ENCODE data around the gene TCAIM. TPM values are rescaled to one million over a fixed set of nuclear protein-coding genes. Genes with fewer than 3 reads are reported as not detected.
"Not testable (repeated sequence)": the region's sequence is repeated elsewhere in the genome, so short reads cannot be mapped to it uniquely, and the experiment has no call there.

TCAIM gene
- total RNA-seq, 1 experiment from 2014 or later, result 19.5 TPM

GRCh38 chr3:44416031-44417030, 77.8 kb downstream of the TCAIM start:
- ChIA-PET POLR2A (no interaction called here), CTCF (no interaction called here)
- DNase-seq (ENCODE audit: low read depth, low spot score), result no peak
- Histone ChIP-seq H3K4me1 (ENCODE audit: control insufficient read depth, insufficient read depth, low read length) (no peaks in the 10 kb centered on the region), H3K27ac (ENCODE audit: low read length) (no peak overlapping the region), H3K9me3 (ENCODE audit: control insufficient read depth, insufficient read depth, low read depth, low read length) (no peaks in the 10 kb centered on the region), H3K27me3 (ENCODE audit: control insufficient read depth, insufficient read depth, low read length) (no peaks in the 10 kb centered on the region), H3K36me3 (ENCODE audit: control insufficient read depth, insufficient read depth, low read length) (no peaks in the 10 kb centered on the region), H3K4me3 (ENCODE audit: low read depth in 2 of 2, low read length in 2 of 2) (no peak overlapping the region)
- ATAC-seq, result no peak
- BruUV-seq (replicated peaks), result no TSS peak
- in situ Hi-C loops (cut with HindIII; ENCODE audit: low pct_unique_long_range_greater_than_20kb, low sequenced_read_pairs), result no loop called here
- TF ChIP-seq TCF7L2 (IDR thresholded peaks at IDR 0.05; ENCODE audit: low read depth, low read length) (no peak), REST (IDR thresholded peaks at IDR 0.05; ENCODE audit: insufficient read depth in 1 of 2, low read depth in 2 of 2, low read length in 1 of 2) (no peak), SIN3A (IDR thresholded peaks at IDR 0.05; ENCODE audit: borderline replicate concordance, insufficient read depth, low read depth, low read length) (no peak), POLR2AphosphoS5 (IDR thresholded peaks at IDR 0.05; ENCODE audit: low read depth, low read length) (no peak), CTCF (IDR thresholded peaks at IDR 0.05) (no peak)
- intact Hi-C loops (cut with micrococcal nuclease; ENCODE audit: unreplicated experiment), result no loop called here

GRCh38 chr3:44418118-44418517, 79.6 kb downstream of the TCAIM start:
- H3K36me3 ChIP-seq (ENCODE audit: control insufficient read depth, insufficient read depth, low read length); H3K9me3 ChIP-seq (ENCODE audit: control insufficient read depth, insufficient read depth, low read depth, low read length); DNase-seq (ENCODE audit: low read depth, low spot score); in situ Hi-C loops (cut with HindIII; ENCODE audit: low pct_unique_long_range_greater_than_20kb, low sequenced_read_pairs); CTCF ChIA-PET; BruUV-seq (replicated peaks); H3K27me3 ChIP-seq (ENCODE audit: control insufficient read depth, insufficient read depth, low read length); intact Hi-C loops (cut with micrococcal nuclease; ENCODE audit: unreplicated experiment); POLR2A ChIA-PET; H3K4me3 ChIP-seq (ENCODE audit: low read depth in 2 of 2, low read length in 2 of 2); ATAC-seq; H3K27ac ChIP-seq (ENCODE audit: low read length); H3K4me1 ChIP-seq (ENCODE audit: control insufficient read depth, insufficient read depth, low read length): not testable (repeated sequence)

- no TSS peak for BruUV-seq (replicated peaks)
- ATAC-seq (no peak), DNase-seq (ENCODE audit: low read depth, low spot score) (no peak)
- ChIA-PET POLR2A (no interaction called here), CTCF (no interaction called here)
- intact Hi-C loops (cut with micrococcal nuclease; ENCODE audit: unreplicated experiment), result no loop called here
- Histone ChIP-seq H3K4me1 (ENCODE audit: control insufficient read depth, insufficient read depth, low read length) (no peaks in the 10 kb centered on the region), H3K9me3 (ENCODE audit: control insufficient read depth, insufficient read depth, low read depth, low read length) (no peaks in the 10 kb centered on the region), H3K27ac (ENCODE audit: low read length) (no peak overlapping the region), H3K27me3 (ENCODE audit: control insufficient read depth, insufficient read depth, low read length) (no peaks in the 10 kb centered on the region), H3K36me3 (ENCODE audit: control insufficient read depth, insufficient read depth, low read length) (no peaks in the 10 kb centered on the region), H3K4me3 (ENCODE audit: low read depth in 2 of 2, low read length in 2 of 2) (no peak overlapping the region)
- in situ Hi-C loops (cut with HindIII; ENCODE audit: low pct_unique_long_range_greater_than_20kb, low sequenced_read_pairs), result no loop called here
- TF ChIP-seq CTCF (IDR thresholded peaks at IDR 0.05) (no peak; the same call in 1 of the 2 replicates), POLR2AphosphoS5 (IDR thresholded peaks at IDR 0.05; ENCODE audit: low read depth, low read length) (no peak)
These were observed 80.0 kb downstream of the TCAIM start for GRCh38 chr3:44418549-44418948.
